HCT116 (cell line): Measurements from ENCODE around the gene PRKN. TPM values are rescaled to one million over a fixed set of nuclear protein-coding genes. Genes with fewer than 3 reads are reported as not detected.

Experiments used
- ATAC-seq: fragments of 200-7000 bp; cut with Tn5 transposase; 2 replicates; pipeline ENCODE4 v1.9.1; 2020; ENCODE audit warnings: mild to moderate bottlenecking, moderate library complexity
- BruUV-seq: library from RNA; stranded (reverse); fragments of 400-500 nt; replicated peaks from 2 replicates; lab custom pipeline; 2021; lab: Mats Ljungman, UMichigan
- CTCF ChIA-PET: fragments of 300-600 bp; sonication (Branson Sonifier 250); formaldehyde crosslinking; loops from one replicate; lab custom pipeline; 2021; ENCODE audit warnings: antibody characterized with exemption; lab: Charles Lee
- POLR2A ChIA-PET: fragments of 300-600, 350-600 bp; sonication (Branson Sonifier 250); formaldehyde crosslinking; loops from one replicate; lab custom pipeline; 2021; ENCODE audit warnings: antibody characterized with exemption; lab: Charles Lee
- RAD21 ChIA-PET, 2 experiments: fragments of 300-600 bp; sonication (Branson Sonifier 250); formaldehyde crosslinking; loops; one replicate each; lab custom pipeline; 2023; ENCODE audit warnings: low total read pairs in 2 of 2; ENCODE audit not compliant: uncharacterized antibody in 2 of 2, unreplicated experiment in 2 of 2, low non-redundant PET in 1 of 2; lab: Charles Lee
- DNase-seq: peaks from one replicate; pipeline ENCODE4 v3.0.0-alpha.2; 2010; ENCODE audit warnings: low read depth, low spot score
- H2AFZ ChIP-seq: fragments of 200-600 bp; shearing (Covaris generic), sonication (generic); 2 replicates; pipeline ENCODE4 v1.6.1; 2017; ENCODE audit warnings: low read depth, mixed run types, mixed read lengths, antibody characterized with exemption, low read length; ENCODE audit not compliant: poor library complexity, severe bottlenecking
- H3K27ac ChIP-seq: 2 replicates; pipeline ENCODE4 v1.5.1; 2012; ENCODE audit warnings: low read depth, low read length
- H3K27me3 ChIP-seq: fragments of 200-600 bp; sonication (generic); 2 replicates; pipeline ENCODE4 v1.6.1; 2016; ENCODE audit warnings: mixed run types, low read length, mixed read lengths; ENCODE audit not compliant: insufficient read depth
- H3K36me3 ChIP-seq, 2 experiments: fragments of 200-500 bp in 1 of 2; fragments of 200-600 bp in 1 of 2; sonication (Bioruptor generic) in 1 of 2; sonication (generic) in 1 of 2; 2 replicates each; pipeline versions ENCODE4 v1.5.1 to v1.6.1; 2014 to 2016; ENCODE audit warnings: low read length in 2 of 2, inconsistent platforms in 1 of 2, mixed read lengths in 1 of 2, mixed run types in 1 of 2; ENCODE audit not compliant: insufficient read depth in 2 of 2, control insufficient read depth in 1 of 2
- H3K4me1 ChIP-seq, 2 experiments: fragments of 200-600 bp in 1 of 2; sonication (generic) in 1 of 2; 2 replicates each; pipeline versions ENCODE4 v1.5.1 to v1.6.1; 2012 to 2017; ENCODE audit warnings: low read length in 2 of 2, inconsistent platforms in 1 of 2, mild to moderate bottlenecking in 1 of 2, mixed read lengths in 1 of 2, mixed run types in 1 of 2, moderate library complexity in 1 of 2; ENCODE audit not compliant: insufficient read depth in 2 of 2, control insufficient read depth in 1 of 2
- H3K4me2 ChIP-seq: fragments of 200-600 bp; sonication (generic); 2 replicates; pipeline ENCODE4 v1.6.1; 2017; ENCODE audit warnings: mixed run types, low read length, mixed read lengths
- H3K4me3 ChIP-seq, 2 experiments: fragments of 200-600 bp in 1 of 2; sonication (generic) in 1 of 2; replicated peaks in 1 of 2; 2 replicates each; pipeline ENCODE4 v1.5.1; 2011 to 2016; ENCODE audit warnings: low read length in 2 of 2, control low read depth in 1 of 2, low read depth in 1 of 2, mild to moderate bottlenecking in 1 of 2, mixed read lengths in 1 of 2, mixed run types in 1 of 2
- H3K79me2 ChIP-seq: fragments of 200-600 bp; sonication (generic); 2 replicates; pipeline ENCODE4 v1.6.1; 2017; ENCODE audit warnings: mild to moderate bottlenecking, mixed run types, low read length, moderate library complexity, mixed read lengths; ENCODE audit not compliant: insufficient read depth
- H3K9ac ChIP-seq: fragments of 200-600 bp; sonication (generic); 2 replicates; pipeline ENCODE4 v1.6.1; 2016; ENCODE audit warnings: low read length, mixed read lengths
- H3K9me2 ChIP-seq: fragments of 200-600 bp; sonication (generic), shearing (Covaris generic); 2 replicates; pipeline ENCODE4 v1.6.1; 2017; ENCODE audit warnings: mixed run types, mild to moderate bottlenecking, moderate library complexity; ENCODE audit not compliant: insufficient read depth
- H3K9me3 ChIP-seq, 2 experiments: fragments of 200-500 bp in 1 of 2; fragments of 200-600 bp in 1 of 2; sonication (Bioruptor generic) in 1 of 2; sonication (generic) in 1 of 2; 2 replicates each; pipeline ENCODE4 v1.6.1; 2014 to 2017; ENCODE audit warnings: low read length in 2 of 2, mixed read lengths in 2 of 2, inconsistent platforms in 1 of 2, low read depth in 1 of 2, mild to moderate bottlenecking in 1 of 2, mixed run types in 1 of 2, moderate library complexity in 1 of 2; ENCODE audit not compliant: control insufficient read depth in 1 of 2, insufficient read depth in 1 of 2
- H4K20me1 ChIP-seq: fragments of 200-600 bp; sonication (generic), shearing (Covaris generic); 2 replicates; pipeline ENCODE4 v1.6.1; 2017; ENCODE audit warnings: mixed run types, mild to moderate bottlenecking, moderate library complexity; ENCODE audit not compliant: insufficient read depth
- ATF3 ChIP-seq: IDR thresholded peaks from 2 replicates; pipeline ENCODE4 v1.6.1; 2012
- CEBPB ChIP-seq: IDR thresholded peaks from 2 replicates; pipeline ENCODE4 v1.6.1; 2012; ENCODE audit warnings: low read depth
- CTCF ChIP-seq, 3 experiments: fragments of 200-600 bp in 1 of 3; sonication (generic) in 1 of 3; IDR thresholded peaks in 2 of 3; conservative IDR thresholded peaks in 1 of 3; 2 replicates each; pipeline ENCODE4 v1.5.1; 2012 to 2017; ENCODE audit warnings: low read depth in 2 of 3, low read length in 2 of 3, antibody characterized with exemption in 1 of 3, borderline replicate concordance in 1 of 3, control low read depth in 1 of 3, mild to moderate bottlenecking in 1 of 3, mixed read lengths in 1 of 3, mixed run types in 1 of 3, moderate library complexity in 1 of 3; ENCODE audit not compliant: insufficient read depth in 1 of 3
- EGR1 ChIP-seq: IDR thresholded peaks from 2 replicates; pipeline ENCODE4 v1.6.1; 2012; ENCODE audit warnings: low read depth
- JUND ChIP-seq: IDR thresholded peaks from 2 replicates; pipeline ENCODE4 v1.6.1; 2012
- MAX ChIP-seq: IDR thresholded peaks from 2 replicates; pipeline ENCODE4 v1.6.1; 2012
- POLR2A ChIP-seq: IDR thresholded peaks from 2 replicates; pipeline ENCODE4 v1.7.0; 2011; ENCODE audit warnings: borderline replicate concordance; ENCODE audit not compliant: insufficient read depth, insufficient read length; ENCODE audit errors: extremely low read depth
- RAD21 ChIP-seq: IDR thresholded peaks from 2 replicates; pipeline ENCODE4 v1.6.1; 2012; ENCODE audit warnings: low read depth, mild to moderate bottlenecking
- SRF ChIP-seq: IDR thresholded peaks from 2 replicates; pipeline ENCODE4 v1.6.1; 2012; ENCODE audit warnings: low read depth
- YY1 ChIP-seq: IDR thresholded peaks from 2 replicates; pipeline ENCODE4 v1.6.1; 2011; ENCODE audit warnings: low read length, low read depth, moderate library complexity, mild to moderate bottlenecking; ENCODE audit not compliant: insufficient replicate concordance; ENCODE audit errors: extremely low read depth
- intact Hi-C: fragments of 100-400 bp; cut with micrococcal nuclease; formaldehyde crosslinking; loops from 2 replicates; pipeline ENCODE4 v1.10.0; 2022
- total RNA-seq: library from RNA; stranded (reverse); gene quantifications from one replicate; pipeline ENCODE4 v1.2.1, GENCODE V29; 2021; ENCODE audit not compliant: unreplicated experiment
- TF ChIP-seq, protein P1 (sequence below): IDR thresholded peaks from 2 replicates; pipeline ENCODE4 v1.6.1; 2011; ENCODE audit warnings: mild to moderate bottlenecking, low read length, moderate library complexity; ENCODE audit not compliant: insufficient replicate concordance; ENCODE audit errors: extremely low read depth

PRKN gene
- total RNA-seq, 1 experiment from 2014 or later: 2.6 TPM

DNA sequence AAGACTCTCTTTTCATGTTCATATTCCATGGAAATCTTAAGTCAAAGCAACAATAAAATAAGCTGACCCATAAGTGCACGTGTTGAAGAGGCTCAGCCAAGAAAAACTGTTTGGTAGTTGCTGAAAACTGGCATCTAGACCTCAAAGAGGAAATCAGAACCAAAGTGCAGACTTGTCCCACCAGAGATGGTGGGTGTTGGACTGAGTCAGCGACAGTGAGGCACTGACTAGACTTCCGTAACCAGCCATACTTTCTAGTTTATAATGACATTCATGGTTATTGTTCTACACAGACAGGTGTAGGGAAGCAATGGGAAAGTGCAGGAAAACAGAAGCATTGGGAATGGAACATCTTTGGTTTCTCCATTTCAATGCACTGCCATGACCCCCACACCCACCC lies 1278.0 kb downstream of the PRKN start:
- CTCF ChIA-PET: no interaction called here
- H3K9me3 ChIP-seq: no peaks in the 10 kb centered on the region
- intact Hi-C loops: no loop called here
- ATAC-seq (no peak), DNase-seq (no peak)
- H3K79me2 ChIP-seq: no peaks in the 10 kb centered on the region
- H3K4me1 ChIP-seq: no peaks in the 10 kb centered on the region
- H3K9ac ChIP-seq: no peak overlapping the region
- H2AFZ ChIP-seq: no peak overlapping the region
- RAD21 ChIA-PET: no interaction called here
- H3K27me3 ChIP-seq: no peaks in the 10 kb centered on the region
- no peak overlapping the region for H3K4me3 ChIP-seq
- no TSS peak for BruUV-seq
- no peaks in the 10 kb centered on the region for H3K36me3 ChIP-seq
- POLR2A ChIA-PET: no interaction called here
- no peak overlapping the region for H3K27ac ChIP-seq
- H3K4me2 ChIP-seq: no peak overlapping the region
- no peaks in the 10 kb centered on the region for H3K9me2 ChIP-seq
- H4K20me1 ChIP-seq: no peaks in the 10 kb centered on the region
- TF ChIP-seq CEBPB (no peak), ATF3 (no peak), SRF (no peak), JUND (no peak)
- TF ChIP-seq, protein P1, sequence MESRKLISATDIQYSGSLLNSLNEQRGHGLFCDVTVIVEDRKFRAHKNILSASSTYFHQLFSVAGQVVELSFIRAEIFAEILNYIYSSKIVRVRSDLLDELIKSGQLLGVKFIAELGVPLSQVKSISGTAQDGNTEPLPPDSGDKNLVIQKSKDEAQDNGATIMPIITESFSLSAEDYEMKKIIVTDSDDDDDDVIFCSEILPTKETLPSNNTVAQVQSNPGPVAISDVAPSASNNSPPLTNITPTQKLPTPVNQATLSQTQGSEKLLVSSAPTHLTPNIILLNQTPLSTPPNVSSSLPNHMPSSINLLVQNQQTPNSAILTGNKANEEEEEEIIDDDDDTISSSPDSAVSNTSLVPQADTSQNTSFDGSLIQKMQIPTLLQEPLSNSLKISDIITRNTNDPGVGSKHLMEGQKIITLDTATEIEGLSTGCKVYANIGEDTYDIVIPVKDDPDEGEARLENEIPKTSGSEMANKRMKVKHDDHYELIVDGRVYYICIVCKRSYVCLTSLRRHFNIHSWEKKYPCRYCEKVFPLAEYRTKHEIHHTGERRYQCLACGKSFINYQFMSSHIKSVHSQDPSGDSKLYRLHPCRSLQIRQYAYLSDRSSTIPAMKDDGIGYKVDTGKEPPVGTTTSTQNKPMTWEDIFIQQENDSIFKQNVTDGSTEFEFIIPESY: no peak

DNA sequence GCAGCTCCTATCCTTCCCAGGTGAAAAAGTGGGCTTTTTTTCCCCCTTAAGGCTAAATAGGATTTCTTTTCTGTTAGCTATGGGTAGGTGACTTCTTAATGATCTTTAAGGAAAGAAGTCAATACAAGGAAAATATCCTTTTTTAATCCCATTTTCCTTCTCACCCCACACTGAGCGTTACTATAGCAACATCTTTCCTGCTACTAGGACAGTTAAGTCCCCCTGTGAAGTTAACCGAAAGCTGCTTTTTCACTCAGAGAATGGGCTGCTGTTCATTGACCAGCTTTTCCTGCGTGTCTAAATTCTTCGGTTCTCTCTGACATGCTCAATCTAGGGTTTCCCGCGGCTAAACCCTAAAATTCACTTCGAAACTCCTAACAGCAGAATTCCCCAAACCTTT lies 1280.6 kb downstream of the PRKN start:
- Histone ChIP-seq H3K9me2 (no peaks in the 10 kb centered on the region), H3K4me1 (peaks cover 0 to 7% of the 10 kb centered on the region in 2 experiments; a peak in 2 of 4 replicates), H2AFZ (no peak overlapping the region)
- ChIA-PET RAD21 (no interaction called here), POLR2A (no interaction called here), CTCF (no interaction called here)
- BruUV-seq: no TSS peak
- TF ChIP-seq RAD21: no peak
- TF ChIP-seq MAX: no peak
- no peak for TF ChIP-seq POLR2A
- TF ChIP-seq CTCF (IDR thresholded peaks at IDR 0.05 in 2 of 3, conservative IDR thresholded peaks at IDR 0.05 in 1 of 3; ENCODE audit: borderline replicate concordance in 1 of 3, insufficient read depth in 1 of 3, low read depth in 2 of 3, low read length in 2 of 3): no peak
- TF ChIP-seq EGR1: no peak
- TF ChIP-seq YY1: no peak
- TF ChIP-seq, all 23 proteins: peak for 0
- intact Hi-C loops: no loop called here
- H3K79me2 ChIP-seq: no peaks in the 10 kb centered on the region
- ATAC-seq (no peak), DNase-seq (no peak)
- no peak overlapping the region for H3K4me3 ChIP-seq
- no peaks in the 10 kb centered on the region for H3K36me3 ChIP-seq
- no peaks in the 10 kb centered on the region for H3K9me3 ChIP-seq
- no peaks in the 10 kb centered on the region for H4K20me1 ChIP-seq
- H3K4me2 ChIP-seq: no peak overlapping the region
- H3K9ac ChIP-seq: no peak overlapping the region
- H3K27ac ChIP-seq: no peak overlapping the region
- H3K27me3 ChIP-seq: no peaks in the 10 kb centered on the region
